Aorta (tissue), 5 donors: ENCODE data around the gene KLHL33. TPM values are rescaled to one million over a fixed set of nuclear protein-coding genes. Genes with fewer than 3 reads are reported as not detected.

Experiments
- ATAC-seq: fragments of 200-7000 bp; cut with Tn5 transposase; one replicate; pipeline ENCODE4 v1.9.1; 2022; ENCODE audit warnings: moderate library complexity; ENCODE audit not compliant: low FRiP score
- DNase-seq, 2 donors: peaks; one replicate each; pipeline ENCODE4 v3.0.0-alpha.2; 2020
- H3K27ac ChIP-seq, 2 donors: one replicate each; pipeline ENCODE4 v1.5.1; 2013; ENCODE audit warnings: low read length in 2 of 2, mild to moderate bottlenecking in 2 of 2, moderate library complexity in 2 of 2, control low read depth in 1 of 2, inconsistent platforms in 1 of 2, low read depth in 1 of 2
- H3K27me3 ChIP-seq, 2 donors: one replicate each; pipeline ENCODE4 v1.6.1; 2013; ENCODE audit warnings: control low read depth in 1 of 2, low read length in 1 of 2, mild to moderate bottlenecking in 1 of 2, moderate library complexity in 1 of 2; ENCODE audit not compliant: insufficient read depth in 2 of 2, control insufficient read depth in 1 of 2
- H3K36me3 ChIP-seq, 2 donors: one replicate each; pipeline ENCODE4 v1.6.1; 2013; ENCODE audit warnings: control low read depth in 1 of 2, low read length in 1 of 2, mild to moderate bottlenecking in 1 of 2; ENCODE audit not compliant: insufficient read depth in 2 of 2, control insufficient read depth in 1 of 2
- H3K4me1 ChIP-seq, 2 donors: one replicate each; pipeline ENCODE4 v1.6.1; 2013; ENCODE audit warnings: low read length in 2 of 2, control low read depth in 1 of 2, mild to moderate bottlenecking in 1 of 2, moderate library complexity in 1 of 2; ENCODE audit not compliant: insufficient read depth in 2 of 2, control insufficient read depth in 1 of 2
- H3K4me3 ChIP-seq, 2 donors: one replicate each; pipeline ENCODE4 v1.5.1; 2013; ENCODE audit warnings: low read length in 2 of 2, control low read depth in 1 of 2, mild to moderate bottlenecking in 1 of 2
- H3K9me3 ChIP-seq: one replicate; pipeline ENCODE4 v1.6.1; 2013; ENCODE audit warnings: mild to moderate bottlenecking, low read length; ENCODE audit not compliant: control insufficient read depth
- WGBS, 2 donors: extraction: QIAGEN DNeasy Blood & Tissue Kit; methylation state at CpG; one replicate each; pipeline ENCODE4 v1.1.7; 2013; 5-methylcytosine and 5-hydroxymethylcytosine counted together
- intact Hi-C, 2 donors: fragments of 100-400 bp; cut with DNase I; formaldehyde crosslinking; loops; one replicate each; pipeline versions ENCODE4 v1.14.2 to v1.15.0; 2022
- long read RNA-seq, 2 donors: library from polyadenylated mRNA; unstranded; transcript quantifications; one replicate each; pipeline ENCODE4 v2.0.0, GENCODE V29; 2020 to 2021
- polyA plus RNA-seq, 2 donors: library from polyadenylated mRNA; stranded (reverse); fragments of 200-250 nt; gene quantifications; one replicate each; pipeline ENCODE4 v1.2.3, GENCODE V29; 2013
- total RNA-seq, 2 donors: library from RNA; stranded (reverse); fragmentation: NEBNext Ultra II Directional; extraction: Animal tissue kit (Norgen Biotek cat#: 25700); gene quantifications; one replicate each; pipeline ENCODE4 v1.2.1, GENCODE V29; 2021
- donor health status: healthy with polysubstance abuse.
- donor health status: Bipolar disorder and iron deficiency.
- donor health status: DM: no; HTN: no; CAD: no.
- donor health status: DM: no; HTN: no; CAD: no.
- donor health status: DM: yes; HTN: yes; CAD: no.

Gene KLHL33
- total RNA-seq (1 to 10 TPM in 1 of 2 donors, under 1 TPM in 1; 0.39 to 1.3 TPM), polyA plus RNA-seq (under 1 TPM; 0.25 to 0.41 TPM)
- long read RNA-seq, donor 1, result 0 reads
- long read RNA-seq, donor 2, partial matches to known transcripts, result 0 of 1 reads
- long read RNA-seq, donor 2, other reads (novel, unspliced or antisense), result 1 of 1 reads

- Histone ChIP-seq H3K36me3 (no peaks in the 10 kb centered on the region), H3K27ac (no peak within 1 kb of the TSS), H3K4me3 (no peak within 1 kb of the TSS), H3K4me1 (no peaks in the 10 kb centered on the region), H3K9me3 (no peaks in the 10 kb centered on the region), H3K27me3 (no peaks in the 10 kb centered on the region)
- DNase-seq, result no peak
- peak; percentile 4 for ATAC-seq
- WGBS, 2 donors, result 80 to 82% methylated on average over 17 of the region's 17 CpGs
- intact Hi-C loops, result no loop called here
Measured at GRCh38 chr14:20435582-20436362, at the start of gene KLHL33. TSS of gene KLHL33 (minus strand) at chr14:20436166. CDS start at chr14:20435811, 355 bp downstream.

- H3K9me3 ChIP-seq, result no peaks in the 10 kb centered on the region
- ATAC-seq, result no peak
- intact Hi-C loops, result no loop called here
- H3K4me3 ChIP-seq, result no peak overlapping the region
- H3K4me1 ChIP-seq, result no peaks in the 10 kb centered on the region
- H3K27ac ChIP-seq, result no peak overlapping the region
- 74 to 75% methylated on average over 5 of the region's 5 CpGs for WGBS, 2 donors
- peaks cover 0 to 1% of the 10 kb centered on the region in 2 donors for H3K27me3 ChIP-seq
- no peak for DNase-seq
- H3K36me3 ChIP-seq, result no peaks in the 10 kb centered on the region
Measured at GRCh38 chr14:20482382-20482781, 46.4 kb upstream of the KLHL33 start.

GRCh38 chr14:20478894-20479293 lies 42.9 kb upstream of the KLHL33 start:
- Histone ChIP-seq H3K4me3 (no peak overlapping the region), H3K27me3 (no peaks in the 10 kb centered on the region), H3K27ac (no peak overlapping the region), H3K36me3 (peaks cover 9 to 11% of the 10 kb centered on the region in 2 donors), H3K4me1 (no peaks in the 10 kb centered on the region), H3K9me3 (no peaks in the 10 kb centered on the region)
- intact Hi-C loops, result loop anchor here in 1 of 2 donors (10.0 kb wide), 1 partner anchor 126 kb away; no protein-coding TSS in a partner anchor
- no peak for DNase-seq
- ATAC-seq, result no peak
- 91 to 95% methylated on average over 2 of the region's 2 CpGs for WGBS, 2 donors

GRCh38 chr14:20477211-20477876 lies 41.4 kb upstream of the KLHL33 start:
- H3K36me3 ChIP-seq, result peaks cover 10 to 13% of the 10 kb centered on the region in 2 donors
- no peaks in the 10 kb centered on the region for H3K27me3 ChIP-seq
- WGBS, 2 donors, result 9 to 13% methylated on average over 1 of the region's 1 CpG
- H3K27ac ChIP-seq, result no peak overlapping the region
- no peak for ATAC-seq
- DNase-seq, result no peak
- intact Hi-C loops, result loop anchor here in 1 of 2 donors (10.0 kb wide), 1 partner anchor 127 kb away; no protein-coding TSS in a partner anchor
- no peak overlapping the region for H3K4me3 ChIP-seq
- H3K9me3 ChIP-seq, result no peaks in the 10 kb centered on the region
- H3K4me1 ChIP-seq, result no peaks in the 10 kb centered on the region

GRCh38 chr14:20476776-20477175 lies 40.8 kb upstream of the KLHL33 start:
- Histone ChIP-seq H3K9me3 (no peaks in the 10 kb centered on the region), H3K4me1 (no peaks in the 10 kb centered on the region), H3K4me3 (no peak overlapping the region), H3K36me3 (peaks cover 12 to 13% of the 10 kb centered on the region in 2 donors), H3K27ac (no peak overlapping the region), H3K27me3 (no peaks in the 10 kb centered on the region)
- no peak for DNase-seq
- no peak for ATAC-seq
- intact Hi-C loops, result loop anchor here in 1 of 2 donors (10.0 kb wide), 1 partner anchor 128 kb away; no protein-coding TSS in a partner anchor
- WGBS, 2 donors, result 85% methylated on average over 5 of the region's 5 CpGs

GRCh38 chr14:20472536-20473169 lies 36.7 kb upstream of the KLHL33 start:
- DNase-seq, result no peak
- no peaks in the 10 kb centered on the region for H3K9me3 ChIP-seq
- intact Hi-C loops, result loop anchor here in 1 of 2 donors (10.0 kb wide), 1 partner anchor 132 kb away; no protein-coding TSS in a partner anchor
- peaks cover 0 to 3% of the 10 kb centered on the region in 2 donors for H3K4me1 ChIP-seq
- no peak overlapping the region for H3K27ac ChIP-seq
- H3K4me3 ChIP-seq, result no peak overlapping the region
- no peaks in the 10 kb centered on the region for H3K27me3 ChIP-seq
- 96 to 98% methylated on average over 2 of the region's 2 CpGs for WGBS, 2 donors
- H3K36me3 ChIP-seq, result peaks cover 12 to 13% of the 10 kb centered on the region in 2 donors
- no peak for ATAC-seq

GRCh38 chr14:20470603-20470901 lies 34.6 kb upstream of the KLHL33 start:
- WGBS, 2 donors, result 0 to 6% methylated on average over 2 of the region's 2 CpGs
- H3K4me1 ChIP-seq, result peaks cover 0 to 3% of the 10 kb centered on the region in 2 donors
- intact Hi-C loops, result loop anchor here (2.0 to 10.0 kb wide), 2 partner anchors 134 to 142 kb away; no protein-coding TSS in a partner anchor

GRCh38 chr14:20469890-20470602 lies 34.1 kb upstream of the KLHL33 start:
- H3K4me1 ChIP-seq, result peaks cover 0 to 3% of the 10 kb centered on the region in 2 donors
- DNase-seq, result peak in 1 of 2 donors; percentile 70
- peak overlapping the region; percentile 36 to 54 for H3K4me3 ChIP-seq
- 2% methylated on average over 12 of the region's 12 CpGs for WGBS, 2 donors
- no peaks in the 10 kb centered on the region for H3K9me3 ChIP-seq
- H3K27ac ChIP-seq, result peak overlapping the region in 1 of 2 donors; percentile 33
- intact Hi-C loops, result loop anchor here (1.0 to 10.0 kb wide), 5 partner anchors 15 to 213 kb away; partner anchors contain the start of genes APEX1 (in 1 of the 2) and PARP2 (in 1 of the 2)
- peaks cover 4 to 6% of the 10 kb centered on the region in 2 donors for H3K36me3 ChIP-seq
- peak; percentile 66 for ATAC-seq
- H3K27me3 ChIP-seq, result no peaks in the 10 kb centered on the region

More at GRCh38 chr14:20470603-20470901, 34.6 kb upstream of the KLHL33 start:
- H3K4me3 ChIP-seq, result peak overlapping the region; percentile 36 to 54
- H3K9me3 ChIP-seq, result no peaks in the 10 kb centered on the region
- H3K27me3 ChIP-seq, result no peaks in the 10 kb centered on the region
- no peak for ATAC-seq
- DNase-seq, result no peak
- no peak overlapping the region for H3K27ac ChIP-seq
- peaks cover 4 to 7% of the 10 kb centered on the region in 2 donors for H3K36me3 ChIP-seq
